ENCODE results near the gene SMYD4. TPM values are rescaled to one million over a fixed set of nuclear protein-coding genes. Genes with fewer than 3 reads are reported as not detected.

Gene SMYD4
- total RNA-seq, 4 donors from 2014 or later, result 15.1 to 19.9 (median 17.5) TPM

GRCh38 chr17:1776857-1777256, 52.8 kb downstream of the SMYD4 start:
- Histone ChIP-seq H3K27me3 (no peaks in the 10 kb centered on the region), H3K4me3 (no peak overlapping the region), H3K27ac (peak overlapping the region in 2 of 4 donors; percentile 79 to 92), H3K4me1 (peaks cover 0 to 59% (median 26%) of the 10 kb centered on the region in 4 donors), H3K9me3 (no peaks in the 10 kb centered on the region), H3K36me3 (peaks cover 0 to 82% (median 4%) of the 10 kb centered on the region in 3 donors)
- no peak for TF ChIP-seq EP300 (IDR thresholded peaks at IDR 0.05)
- TF ChIP-seq, protein P1, sequence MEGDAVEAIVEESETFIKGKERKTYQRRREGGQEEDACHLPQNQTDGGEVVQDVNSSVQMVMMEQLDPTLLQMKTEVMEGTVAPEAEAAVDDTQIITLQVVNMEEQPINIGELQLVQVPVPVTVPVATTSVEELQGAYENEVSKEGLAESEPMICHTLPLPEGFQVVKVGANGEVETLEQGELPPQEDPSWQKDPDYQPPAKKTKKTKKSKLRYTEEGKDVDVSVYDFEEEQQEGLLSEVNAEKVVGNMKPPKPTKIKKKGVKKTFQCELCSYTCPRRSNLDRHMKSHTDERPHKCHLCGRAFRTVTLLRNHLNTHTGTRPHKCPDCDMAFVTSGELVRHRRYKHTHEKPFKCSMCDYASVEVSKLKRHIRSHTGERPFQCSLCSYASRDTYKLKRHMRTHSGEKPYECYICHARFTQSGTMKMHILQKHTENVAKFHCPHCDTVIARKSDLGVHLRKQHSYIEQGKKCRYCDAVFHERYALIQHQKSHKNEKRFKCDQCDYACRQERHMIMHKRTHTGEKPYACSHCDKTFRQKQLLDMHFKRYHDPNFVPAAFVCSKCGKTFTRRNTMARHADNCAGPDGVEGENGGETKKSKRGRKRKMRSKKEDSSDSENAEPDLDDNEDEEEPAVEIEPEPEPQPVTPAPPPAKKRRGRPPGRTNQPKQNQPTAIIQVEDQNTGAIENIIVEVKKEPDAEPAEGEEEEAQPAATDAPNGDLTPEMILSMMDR (IDR thresholded peaks at IDR 0.05), result no peak
- no peak for TF ChIP-seq POLR2A (IDR thresholded peaks at IDR 0.05)
- WGBS, 2 donors, result 90 to 93% methylated on average over 7 of the region's 7 CpGs
- no peak for DNase-seq (ENCODE audit: low spot score in 2 of 2)

DNA sequence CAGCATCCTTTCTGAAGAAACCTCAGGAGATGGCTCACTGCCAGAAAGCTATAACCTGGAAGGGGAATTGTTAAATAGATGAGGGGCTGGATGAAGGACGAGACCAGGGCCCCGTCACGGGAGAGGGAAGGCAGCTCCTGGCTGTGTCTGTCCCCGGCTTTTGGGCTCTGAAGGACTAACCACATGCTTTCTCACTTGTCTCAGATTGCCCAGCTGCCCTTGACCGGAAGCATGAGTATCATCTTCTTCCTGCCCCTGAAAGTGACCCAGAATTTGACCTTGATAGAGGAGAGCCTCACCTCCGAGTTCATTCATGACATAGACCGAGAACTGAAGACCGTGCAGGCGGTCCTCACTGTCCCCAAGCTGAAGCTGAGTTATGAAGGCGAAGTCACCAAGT, 53.4 kb downstream of the SMYD4 start:
- 85 to 88% methylated on average over 10 of the region's 10 CpGs for WGBS, 2 donors
- TF ChIP-seq EP300 (IDR thresholded peaks at IDR 0.05) (no peak), POLR2A (IDR thresholded peaks at IDR 0.05) (no peak)
- TF ChIP-seq, protein P1 (IDR thresholded peaks at IDR 0.05), result no peak
- peak overlapping the region in 2 of 4 donors; percentile 79 to 92 for H3K27ac ChIP-seq
- no peaks in the 10 kb centered on the region for H3K9me3 ChIP-seq
- H3K27me3 ChIP-seq, result no peaks in the 10 kb centered on the region
- H3K4me1 ChIP-seq, result peaks cover 0 to 54% (median 22%) of the 10 kb centered on the region in 4 donors
- no peak overlapping the region for H3K4me3 ChIP-seq
- no peak for DNase-seq (ENCODE audit: low spot score in 2 of 2)
- H3K36me3 ChIP-seq, result peaks cover 0 to 82% (median 4%) of the 10 kb centered on the region in 3 donors

GRCh38 chr17:1774390-1775176, 55.1 kb downstream of the SMYD4 start:
- no peak overlapping the region for H3K4me3 ChIP-seq
- H3K36me3 ChIP-seq, result peaks cover 0 to 81% (median 0%) of the 10 kb centered on the region in 3 donors
- no peaks in the 10 kb centered on the region for H3K9me3 ChIP-seq
- H3K27ac ChIP-seq, result peak overlapping the region; percentile 15 to 92 (median 49)
- H3K4me1 ChIP-seq, result peaks cover 0 to 39% (median 9%) of the 10 kb centered on the region in 4 donors
- TF ChIP-seq POLR2A (IDR thresholded peaks at IDR 0.05) (no peak), EP300 (IDR thresholded peaks at IDR 0.05) (no peak)
- TF ChIP-seq, protein P1 (IDR thresholded peaks at IDR 0.05), result no peak
- WGBS, 2 donors, result 85 to 89% methylated on average over 21 of the region's 21 CpGs
- no peaks in the 10 kb centered on the region for H3K27me3 ChIP-seq
- DNase-seq (ENCODE audit: low spot score in 2 of 2), result no peak

GRCh38 chr17:1773696-1774181, 56.0 kb downstream of the SMYD4 start:
- DNase-seq (ENCODE audit: low spot score in 2 of 2), result peak in 1 of 2 donors; percentile 50
- H3K4me1 ChIP-seq, result peaks cover 0 to 39% (median 9%) of the 10 kb centered on the region in 4 donors
- no peaks in the 10 kb centered on the region for H3K9me3 ChIP-seq
- H3K36me3 ChIP-seq, result peaks cover 0 to 77% (median 0%) of the 10 kb centered on the region in 3 donors
- H3K4me3 ChIP-seq, result no peak overlapping the region
- no peak for TF ChIP-seq POLR2A (IDR thresholded peaks at IDR 0.05)
- peak in 1 of 2 donors; percentile 5 for TF ChIP-seq EP300 (IDR thresholded peaks at IDR 0.05)
- TF ChIP-seq, protein P1 (IDR thresholded peaks at IDR 0.05), result no peak
- no peaks in the 10 kb centered on the region for H3K27me3 ChIP-seq
- 44 to 50% methylated on average over 7 of the region's 7 CpGs for WGBS, 2 donors
- H3K27ac ChIP-seq, result peak overlapping the region; percentile 19 to 92 (median 64)

All from tibial nerve (tissue), 4 donors.